IMR-90 (cell line): ENCODE results near the gene NGFR. TPM values are rescaled to one million over a fixed set of nuclear protein-coding genes. Genes with fewer than 3 reads are reported as not detected.

Source experiments
- ATAC-seq: fragments of 200-7000 bp; cut with Tn5 transposase; 2 replicates; pipeline ENCODE4 v1.9.1; 2020; ENCODE audit warnings: low read depth, mild to moderate bottlenecking, moderate library complexity
- BruUV-seq: library from RNA; stranded (reverse); fragments of 400-500 nt; replicated peaks from 2 replicates; lab custom pipeline; 2021; lab: Mats Ljungman, UMichigan
- CTCF ChIA-PET: fragments of 300-600 bp; formaldehyde crosslinking; extraction: SDS; loops from one replicate; lab custom pipeline; 2021; ENCODE audit warnings: antibody characterized with exemption; lab: Yijun Ruan, JAX
- POLR2A ChIA-PET: fragments of 300-600 bp; sonication (Branson Sonifier 250); formaldehyde crosslinking; loops from one replicate; lab custom pipeline; 2022; ENCODE audit warnings: antibody characterized with exemption; ENCODE audit not compliant: unreplicated experiment; lab: Charles Lee
- DNase-seq: peaks from one replicate; pipeline ENCODE4 v3.0.0; 2013
- H2AFZ ChIP-seq: replicated peaks from 2 replicates; pipeline ENCODE3; 2013; ENCODE audit warnings: low read length, mild to moderate bottlenecking; ENCODE audit not compliant: poor library complexity
- H2AK5ac ChIP-seq: 2 replicates; pipeline ENCODE4 v1.6.1; 2013; ENCODE audit warnings: low read depth, low read length, inconsistent platforms
- H2AK9ac ChIP-seq: replicated peaks from 2 replicates; pipeline ENCODE3; 2013; ENCODE audit warnings: mild to moderate bottlenecking, low read depth, low read length, moderate library complexity; ENCODE audit not compliant: poor library complexity
- H2BK120ac ChIP-seq: 2 replicates; pipeline ENCODE4 v1.6.1; 2013; ENCODE audit warnings: low read depth, low read length, inconsistent platforms
- H2BK15ac ChIP-seq: 3 replicates; pipeline ENCODE4 v1.6.1; 2013; ENCODE audit warnings: low read depth, low read length, inconsistent platforms
- H2BK20ac ChIP-seq: 2 replicates; pipeline ENCODE4 v1.6.1; 2013; ENCODE audit warnings: low read depth, mild to moderate bottlenecking, inconsistent platforms, low read length, moderate library complexity
- H2BK5ac ChIP-seq: 2 replicates; pipeline ENCODE4 v1.6.1; 2013; ENCODE audit warnings: mild to moderate bottlenecking, low read depth, low read length, inconsistent platforms; ENCODE audit not compliant: poor library complexity, severe bottlenecking
- H3K14ac ChIP-seq: replicated peaks from 2 replicates; pipeline ENCODE4 v1.6.1; 2013; ENCODE audit warnings: low read depth, low read length, inconsistent platforms
- H3K18ac ChIP-seq: 2 replicates; pipeline ENCODE4 v1.6.1; 2013; ENCODE audit warnings: low read depth, low read length, control low read depth
- H3K23ac ChIP-seq: 2 replicates; pipeline ENCODE4 v1.6.1; 2013; ENCODE audit warnings: low read depth, low read length, inconsistent platforms
- H3K27ac ChIP-seq: 2 replicates; pipeline ENCODE4 v1.5.1; 2013; ENCODE audit warnings: mild to moderate bottlenecking, control low read depth, low read length; ENCODE audit not compliant: insufficient read depth
- H3K27me3 ChIP-seq: 2 replicates; pipeline ENCODE4 v1.6.1; 2013; ENCODE audit warnings: low read length; ENCODE audit not compliant: control insufficient read depth, insufficient read depth
- H3K36me3 ChIP-seq: 2 replicates; pipeline ENCODE4 v1.6.1; 2013; ENCODE audit warnings: low read length, mixed read lengths; ENCODE audit not compliant: control insufficient read depth, insufficient read depth
- H3K4ac ChIP-seq: 2 replicates; pipeline ENCODE4 v1.6.1; 2013; ENCODE audit warnings: low read depth, low read length, inconsistent platforms
- H3K4me1 ChIP-seq: 2 replicates; pipeline ENCODE4 v1.6.1; 2013; ENCODE audit warnings: low read length, mixed read lengths; ENCODE audit not compliant: control insufficient read depth, insufficient read depth
- H3K4me2 ChIP-seq: 2 replicates; pipeline ENCODE4 v1.6.1; 2013; ENCODE audit warnings: low read depth, mild to moderate bottlenecking, control low read depth, low read length, moderate library complexity
- H3K4me3 ChIP-seq: 2 replicates; pipeline ENCODE4 v1.5.1; 2013; ENCODE audit warnings: low read depth, mild to moderate bottlenecking, control low read depth, low read length, moderate library complexity; ENCODE audit not compliant: insufficient read depth
- H3K56ac ChIP-seq: 2 replicates; pipeline ENCODE4 v1.6.1; 2013; ENCODE audit warnings: low read length, inconsistent platforms; ENCODE audit not compliant: insufficient read depth; ENCODE audit errors: extremely low read depth
- H3K79me1 ChIP-seq, 2 experiments: 2 replicates each; pipeline ENCODE4 v1.6.1; 2013; ENCODE audit warnings: low read length in 2 of 2, inconsistent platforms in 1 of 2, low read depth in 1 of 2
- H3K9ac ChIP-seq: 2 replicates; pipeline ENCODE4 v1.6.1; 2013; ENCODE audit warnings: low read depth, low read length, control low read depth
- H3K9me1 ChIP-seq: 2 replicates; pipeline ENCODE4 v1.6.1; 2013; ENCODE audit warnings: low read length, inconsistent platforms; ENCODE audit not compliant: insufficient read depth
- H3K9me3 ChIP-seq: 2 replicates; pipeline ENCODE4 v1.6.1; 2013; ENCODE audit warnings: low read length; ENCODE audit not compliant: control insufficient read depth, insufficient read depth
- H4K20me1 ChIP-seq: 2 replicates; pipeline ENCODE4 v1.6.1; 2013; ENCODE audit warnings: low read length, inconsistent platforms; ENCODE audit not compliant: insufficient read depth
- H4K5ac ChIP-seq: 2 replicates; pipeline ENCODE4 v1.6.1; 2013; ENCODE audit warnings: mild to moderate bottlenecking, low read depth, low read length, control low read depth
- H4K8ac ChIP-seq, 2 experiments: 2 replicates each; pipeline ENCODE4 v1.6.1; 2013; ENCODE audit warnings: low read depth in 2 of 2, low read length in 2 of 2, control low read depth in 1 of 2, inconsistent platforms in 1 of 2
- H4K91ac ChIP-seq: 2 replicates; pipeline ENCODE4 v1.6.1; 2013; ENCODE audit warnings: low read depth, low read length, inconsistent platforms; ENCODE audit not compliant: insufficient read depth
- CEBPB ChIP-seq: IDR thresholded peaks from 2 replicates; pipeline ENCODE4 v1.6.1; 2012; ENCODE audit warnings: low read depth, low read length, improper control_type of control experiment
- MAZ ChIP-seq: IDR thresholded peaks from 2 replicates; pipeline ENCODE4 v1.6.1; 2012; ENCODE audit warnings: low read depth, mild to moderate bottlenecking, low read length, improper control_type of control experiment, moderate library complexity, borderline replicate concordance
- NFE2L2 ChIP-seq: fragments of 150-350 bp; IDR thresholded peaks from 2 replicates; pipeline ENCODE4 v1.6.1; 2016; ENCODE audit warnings: low read depth, mild to moderate bottlenecking, low read length
- WGBS, 2 experiments: methylation state at CpG; one replicate each; pipeline versions ENCODE4 v1.1.5 to v1.1.7; 2013; ENCODE audit warnings: missing lambda C conversion rate in 2 of 2; ENCODE audit not compliant: insufficient read length in 1 of 2; ENCODE audit errors: extremely low coverage in 2 of 2; 5-methylcytosine and 5-hydroxymethylcytosine counted together
- dilution Hi-C: fragments of 300-500 bp; cut with HindIII; formaldehyde crosslinking; loops from one replicate; pipeline ENCODE4 v1.14.3; 2018; ENCODE audit warnings: low sequenced_read_pairs; ENCODE audit not compliant: unreplicated experiment
- in situ Hi-C: fragments of 300-500 bp; cut with MboI; formaldehyde crosslinking; loops from 3 replicates; pipeline ENCODE4 v1.14.3; 2019; ENCODE audit warnings: low sequenced_read_pairs, inconsistent platforms, mixed read lengths
- intact Hi-C: fragments of 100-400 bp; cut with micrococcal nuclease; formaldehyde crosslinking; loops from 2 replicates; pipeline ENCODE4 v1.10.0; 2022
- polyA plus RNA-seq, 3 experiments: library from polyadenylated mRNA; depleted of rRNA; stranded (reverse); fragments of >200 nt; gene quantifications; 2 replicates each; pipeline ENCODE4 v1.2.3, GENCODE V29; 2012; ENCODE audit warnings: low replicate concordance in 1 of 3
- total RNA-seq: library from RNA; depleted of rRNA; stranded (reverse); fragments of >200 nt; gene quantifications from 2 replicates; pipeline ENCODE4 v1.2.3, GENCODE V29; 2012

NGFR gene
- total and polyA plus RNA-seq, 2 of the 4 experiments (the other 2 are of a cell fraction): 0.15 to 0.18 TPM

DNA sequence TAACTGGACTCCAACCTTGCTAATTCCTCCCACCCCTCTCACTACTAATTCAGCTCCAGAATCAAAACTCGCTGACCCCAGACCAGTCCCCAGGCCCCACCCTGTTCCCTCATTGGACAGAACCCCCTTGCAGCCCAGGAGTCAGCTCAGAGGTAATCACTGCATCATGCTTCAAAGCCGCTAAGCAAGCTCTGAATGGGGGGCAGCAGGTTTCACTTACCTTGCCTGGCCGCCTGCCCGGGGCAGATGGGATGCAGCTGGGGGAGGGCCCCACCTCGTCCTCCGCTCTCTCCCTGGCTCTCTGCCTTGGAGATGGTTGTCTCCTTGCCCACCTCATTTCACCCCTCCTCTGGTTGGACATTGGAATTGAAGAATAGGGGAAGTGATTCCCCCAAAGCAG, 4.8 kb upstream of the NGFR start:
- Histone ChIP-seq H3K27me3 (peaks cover 86% of the 10 kb centered on the region), H3K9me3 (no peaks in the 10 kb centered on the region), H3K27ac (no peak overlapping the region), H3K23ac (no peak overlapping the region), H2AK9ac (no peak overlapping the region), H2AFZ (no peak overlapping the region), H3K56ac (no peak overlapping the region), H4K91ac (no peak overlapping the region), H4K5ac (no peak overlapping the region), H2BK15ac (no peak overlapping the region), H2BK5ac (no peak overlapping the region), H3K4me3 (no peak overlapping the region), H2BK20ac (no peak overlapping the region), H3K4me1 (no peaks in the 10 kb centered on the region), H4K8ac (no peak overlapping the region), H3K9ac (no peak overlapping the region), H2BK120ac (no peak overlapping the region), H4K20me1 (no peaks in the 10 kb centered on the region), H3K4ac (no peak overlapping the region), H3K36me3 (no peaks in the 10 kb centered on the region), H3K14ac (no peak overlapping the region), H3K18ac (no peak overlapping the region), H2AK5ac (no peak overlapping the region), H3K4me2 (no peak overlapping the region), H3K79me1 (no peaks in the 10 kb centered on the region), H3K9me1 (no peaks in the 10 kb centered on the region)
- no TSS peak for BruUV-seq
- ChIA-PET CTCF (no interaction called here), POLR2A (no interaction called here)
- WGBS, 2 experiments: no CpG with 5 or more reads among the region's 6 CpGs
- DNase-seq: no peak
- no peak for TF ChIP-seq NFE2L2
- no peak for TF ChIP-seq MAZ
- no peak for TF ChIP-seq CEBPB
- ATAC-seq: no peak
- in situ Hi-C loops: no loop called here
- intact Hi-C loops: no loop called here
- dilution Hi-C loops: no loop called here
